Measurements from ENCODE around the gene WWOX.

DNA sequence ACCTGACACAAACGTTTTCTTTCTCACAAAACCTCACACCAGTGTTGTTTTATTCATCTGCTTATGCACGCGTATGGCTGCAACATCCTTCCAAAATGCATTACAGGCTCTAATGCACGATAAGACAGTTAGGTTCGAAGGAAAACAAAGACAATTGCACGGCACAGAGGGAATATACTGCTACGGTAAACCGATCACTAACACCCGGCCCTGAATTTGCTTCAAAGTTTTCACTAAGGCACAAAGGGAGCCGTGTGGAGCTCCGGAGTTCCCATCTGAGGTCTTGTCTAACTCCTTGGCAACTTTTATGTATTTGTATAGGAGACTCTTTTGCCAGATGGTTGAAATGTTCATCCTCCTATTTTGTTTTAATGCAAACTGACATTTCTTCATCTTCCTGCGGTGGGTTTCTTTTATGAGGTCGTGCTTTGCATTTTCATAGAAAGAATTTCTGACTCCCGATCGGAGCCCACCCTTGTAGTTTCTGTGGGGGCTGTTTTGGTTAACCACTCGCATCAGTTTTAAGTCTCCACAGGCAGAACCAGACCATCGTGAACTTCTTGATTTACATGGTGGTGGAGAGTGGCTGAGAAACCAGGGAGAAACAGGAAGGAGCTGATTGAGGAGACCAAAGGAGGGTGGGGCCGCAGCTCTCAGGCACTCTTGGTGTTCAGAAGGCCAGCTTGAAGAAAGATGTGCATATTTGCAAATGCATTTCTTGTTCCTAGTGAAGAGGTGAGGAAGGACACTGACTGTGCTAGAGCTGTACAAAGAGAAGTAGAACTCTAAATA, 984.2 kb downstream of the WWOX start:
- TF ChIP-seq, protein P1, sequence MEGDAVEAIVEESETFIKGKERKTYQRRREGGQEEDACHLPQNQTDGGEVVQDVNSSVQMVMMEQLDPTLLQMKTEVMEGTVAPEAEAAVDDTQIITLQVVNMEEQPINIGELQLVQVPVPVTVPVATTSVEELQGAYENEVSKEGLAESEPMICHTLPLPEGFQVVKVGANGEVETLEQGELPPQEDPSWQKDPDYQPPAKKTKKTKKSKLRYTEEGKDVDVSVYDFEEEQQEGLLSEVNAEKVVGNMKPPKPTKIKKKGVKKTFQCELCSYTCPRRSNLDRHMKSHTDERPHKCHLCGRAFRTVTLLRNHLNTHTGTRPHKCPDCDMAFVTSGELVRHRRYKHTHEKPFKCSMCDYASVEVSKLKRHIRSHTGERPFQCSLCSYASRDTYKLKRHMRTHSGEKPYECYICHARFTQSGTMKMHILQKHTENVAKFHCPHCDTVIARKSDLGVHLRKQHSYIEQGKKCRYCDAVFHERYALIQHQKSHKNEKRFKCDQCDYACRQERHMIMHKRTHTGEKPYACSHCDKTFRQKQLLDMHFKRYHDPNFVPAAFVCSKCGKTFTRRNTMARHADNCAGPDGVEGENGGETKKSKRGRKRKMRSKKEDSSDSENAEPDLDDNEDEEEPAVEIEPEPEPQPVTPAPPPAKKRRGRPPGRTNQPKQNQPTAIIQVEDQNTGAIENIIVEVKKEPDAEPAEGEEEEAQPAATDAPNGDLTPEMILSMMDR (IDR thresholded peaks at IDR 0.05) = no peak
- TF ChIP-seq EZH2 (IDR thresholded peaks at IDR 0.05; ENCODE audit: borderline replicate concordance, insufficient read depth, low read depth, low read length, poor library complexity, severe bottlenecking) = no peak
